Globus pallidus (tissue), 1 donor: Measurements from ENCODE around the gene UGT2B7.
"Not testable (repeated sequence)": the region's sequence is repeated elsewhere in the genome, so short reads cannot be mapped to it uniquely, and the experiment has no call there.

Source experiments
- DNase-seq: peaks from one replicate; pipeline ENCODE4 v3.0.0-alpha.2; 2015; ENCODE audit warnings: low spot score

The UGT2B7 gene

GRCh38 chr4:69088473-69088872, 7.8 kb upstream of the UGT2B7 start:
- DNase-seq: no peak

DNA sequence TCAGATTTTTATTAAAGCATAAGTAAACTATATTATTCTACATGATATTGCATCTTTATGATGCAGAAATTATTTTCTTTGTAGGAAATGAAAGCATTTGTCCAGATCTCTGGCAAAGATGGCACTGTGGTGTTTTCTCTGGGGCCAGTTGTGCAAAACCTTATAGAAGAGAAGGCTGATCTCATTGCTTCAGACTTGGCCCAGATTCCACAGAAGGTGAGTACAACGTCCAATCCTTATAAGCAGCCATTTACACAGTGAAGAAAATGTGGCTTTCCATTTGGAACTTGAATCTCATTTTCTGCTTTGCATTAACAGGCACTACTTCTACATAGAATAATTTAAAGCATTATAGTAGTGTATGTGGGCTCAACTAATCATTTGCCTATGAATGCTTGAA, 6.9 kb upstream of the UGT2B7 start:
- no peak for DNase-seq

GRCh38 chr4:69092190-69092589, 4.1 kb upstream of the UGT2B7 start:
- no peak for DNase-seq

DNA sequence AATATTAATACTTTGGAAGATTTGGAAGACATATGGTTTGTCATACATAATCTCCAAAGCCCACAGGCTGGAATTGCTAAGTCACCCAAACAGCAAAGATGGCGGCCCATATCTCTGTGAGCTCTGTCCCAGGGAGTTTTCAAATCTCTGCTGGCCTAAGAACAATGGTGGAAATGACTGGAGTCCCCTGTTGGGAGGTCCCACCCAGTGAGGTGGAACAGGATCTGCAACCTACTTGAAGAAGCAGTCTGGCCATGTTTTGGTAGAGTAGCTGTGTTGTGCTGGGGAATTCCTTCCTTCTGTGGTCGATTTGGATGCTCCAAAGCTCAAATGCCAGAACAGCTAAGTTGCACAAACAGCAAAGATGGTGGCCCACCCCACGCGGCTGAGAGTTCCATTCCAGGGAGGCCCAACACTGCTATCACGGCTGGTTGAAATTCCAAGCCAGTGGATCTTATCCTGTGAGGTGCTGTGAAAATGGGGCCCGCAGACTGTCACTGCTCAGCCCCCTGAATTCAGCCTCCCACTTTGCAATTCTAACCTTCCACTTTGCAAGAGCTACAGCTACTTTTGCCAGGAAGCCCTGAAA, 3.2 kb upstream of the UGT2B7 start:
- no peak for DNase-seq

DNA sequence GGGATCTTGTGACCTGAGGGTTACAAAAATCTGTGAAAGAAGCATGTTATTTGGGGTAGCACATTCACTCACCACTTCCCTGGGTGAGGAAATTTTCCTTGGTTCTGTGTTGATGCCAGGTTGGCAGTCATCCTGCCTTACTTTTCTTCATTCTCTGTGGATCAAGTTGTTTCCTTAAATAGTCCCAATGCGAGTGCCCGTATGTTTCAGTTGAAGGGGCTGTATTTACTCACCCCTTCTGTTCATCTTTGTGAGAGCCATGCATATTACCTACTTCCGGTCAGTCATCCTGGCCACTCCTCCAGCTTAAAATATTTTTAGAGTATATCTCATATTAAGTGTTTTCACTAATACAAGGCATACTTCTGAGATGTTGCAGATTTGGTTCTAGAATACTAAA, 2.6 kb upstream of the UGT2B7 start:
- no peak for DNase-seq

DNA sequence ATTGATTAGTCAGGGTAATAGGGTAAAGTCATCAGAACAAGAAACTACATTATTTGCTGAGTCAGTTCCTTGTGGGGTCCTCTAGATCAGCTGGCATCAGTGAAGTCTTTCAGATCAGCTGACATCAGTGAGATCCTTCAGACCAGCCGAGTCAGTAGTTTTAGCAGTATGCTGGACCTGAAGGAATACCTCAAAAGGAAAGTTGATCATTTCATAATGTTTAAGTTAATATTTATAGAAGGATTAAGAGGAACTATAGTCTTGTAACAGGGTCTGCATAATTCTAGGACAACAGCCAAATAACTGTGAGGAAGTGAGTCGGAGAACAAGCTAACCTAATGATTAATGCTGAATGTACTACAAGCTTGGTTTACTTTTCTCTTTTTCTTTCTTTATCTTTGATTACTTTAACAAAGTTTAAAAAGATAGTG, 958 bp upstream of the UGT2B7 start:
- DNase-seq: no peak

- DNase-seq: no peak
Observed at GRCh38 chr4:69096810-69097209, 536 bp downstream of the UGT2B7 start.

DNA sequence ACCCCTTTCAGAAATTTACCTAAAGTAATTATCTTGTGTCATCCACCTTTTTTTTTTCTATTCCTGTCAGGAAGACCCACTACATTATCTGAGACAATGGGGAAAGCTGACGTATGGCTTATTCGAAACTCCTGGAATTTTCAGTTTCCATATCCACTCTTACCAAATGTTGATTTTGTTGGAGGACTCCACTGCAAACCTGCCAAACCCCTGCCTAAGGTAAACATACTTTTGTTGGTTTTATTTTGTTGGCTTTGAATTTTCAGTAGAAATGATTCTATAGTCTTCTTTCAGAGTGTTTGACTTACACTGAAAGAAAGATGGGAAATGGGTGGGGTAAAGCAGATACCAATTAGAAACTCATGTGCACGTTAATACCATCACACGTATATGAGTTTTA, 2.2 kb downstream of the UGT2B7 start:
- DNase-seq: no peak

- DNase-seq: no peak
Observed at GRCh38 chr4:69099910-69100309, 3.6 kb downstream of the UGT2B7 start.

- not testable (repeated sequence) for DNase-seq
Observed at GRCh38 chr4:69102668-69103067, 6.4 kb downstream of the UGT2B7 start.

- no peak for DNase-seq
Observed at GRCh38 chr4:69104719-69105275, 8.5 kb downstream of the UGT2B7 start.

DNA sequence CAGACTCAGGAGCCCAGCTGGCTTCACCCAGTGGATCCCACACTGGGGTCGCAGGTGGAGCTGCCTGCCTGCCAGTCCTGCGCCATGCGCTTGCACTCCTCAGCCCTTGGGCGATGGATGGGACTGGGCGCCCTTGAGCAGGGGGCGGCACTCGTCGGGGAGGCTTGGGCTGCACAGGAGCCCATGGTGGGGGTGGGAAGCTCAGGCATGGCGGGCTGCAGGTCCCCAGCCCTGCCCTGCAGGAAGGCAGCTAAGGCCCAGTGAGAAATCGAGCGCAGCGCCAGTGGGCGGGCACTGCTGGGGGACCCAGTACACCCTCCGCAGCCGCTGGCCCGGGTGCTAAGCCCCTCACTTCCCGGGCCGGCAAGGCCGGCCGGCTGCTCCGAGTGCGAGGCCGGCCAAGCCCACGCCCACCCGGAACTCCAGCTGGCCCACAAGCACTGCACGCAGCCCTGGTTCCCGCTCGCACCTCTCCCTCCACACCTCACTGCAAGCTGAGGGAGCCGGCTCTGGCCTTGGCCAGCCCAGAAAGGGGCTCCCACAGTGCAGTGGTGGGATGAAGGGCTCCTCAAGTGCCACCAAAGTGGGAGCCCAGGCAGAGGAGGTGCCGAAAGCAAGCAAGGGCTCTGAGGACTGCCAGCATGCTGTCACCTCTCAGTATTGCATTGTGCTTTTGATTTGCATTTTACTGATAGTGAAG, 19.0 kb downstream of the UGT2B7 start:
- DNase-seq: not testable (repeated sequence)

GRCh38 chr4:69115851-69116213, 19.6 kb downstream of the UGT2B7 start:
- no peak for DNase-seq

DNA sequence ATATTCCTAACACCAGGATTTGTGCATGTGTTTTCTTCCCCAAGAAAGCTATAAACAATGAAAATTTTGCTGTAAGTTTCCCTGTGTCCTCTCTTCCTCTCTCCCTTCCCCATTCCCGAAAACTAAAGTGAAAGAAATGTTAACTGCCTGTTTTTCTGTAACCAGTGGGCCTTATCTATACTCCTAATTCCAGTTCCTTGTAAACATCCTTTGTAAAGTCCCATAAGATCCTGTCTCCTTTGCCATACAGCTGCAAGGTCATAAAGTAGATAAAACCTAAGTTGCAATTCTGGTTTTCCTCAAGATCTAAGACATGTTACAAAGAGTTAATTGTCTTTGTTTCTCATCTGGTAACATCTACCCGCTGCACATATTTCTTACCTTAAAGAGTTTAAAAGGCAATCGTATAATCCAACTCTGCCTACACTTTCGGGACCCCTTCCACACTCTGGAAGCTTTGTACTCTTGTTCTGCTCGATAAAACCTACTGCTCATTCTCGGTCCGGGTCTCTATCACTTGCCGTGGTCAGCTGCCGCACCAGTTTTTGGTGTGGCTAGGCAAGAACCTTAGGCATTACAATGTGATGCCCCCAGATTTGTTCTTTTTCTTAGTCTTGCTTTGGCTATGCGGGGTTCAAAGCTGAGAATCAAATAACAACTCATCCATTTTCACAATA, 20.5 kb downstream of the UGT2B7 start:
- DNase-seq: no peak

GRCh38 chr4:69120870-69121269, 24.6 kb downstream of the UGT2B7 start:
- no peak for DNase-seq

DNA sequence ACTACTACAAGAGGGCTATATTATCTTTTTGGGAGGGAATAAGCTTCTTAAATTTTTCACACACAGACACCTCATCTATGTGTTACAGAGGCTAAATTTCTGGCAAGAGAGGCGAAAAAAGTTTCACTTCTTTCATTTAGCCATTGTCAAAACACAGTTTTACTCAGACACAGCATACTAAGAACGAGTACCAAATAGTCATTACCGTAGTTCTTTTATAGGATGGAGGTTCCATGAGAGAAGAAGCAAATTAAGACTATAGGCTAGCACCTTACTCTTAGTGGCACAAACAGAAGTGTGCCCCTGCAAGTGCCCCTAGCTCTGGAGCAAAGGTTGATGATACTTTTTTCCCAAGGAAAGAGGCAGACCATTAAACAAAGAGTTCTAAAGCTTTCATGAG, 26.2 kb downstream of the UGT2B7 start:
- DNase-seq: no peak

- no peak for DNase-seq
Observed at GRCh38 chr4:69124941-69125340, 28.7 kb downstream of the UGT2B7 start.

GRCh38 chr4:69126024-69126423, 29.8 kb downstream of the UGT2B7 start:
- DNase-seq: no peak

GRCh38 chr4:69133993-69134392, 37.7 kb downstream of the UGT2B7 start:
- no peak for DNase-seq

- DNase-seq: no peak
Observed at GRCh38 chr4:69134471-69134870, 38.2 kb downstream of the UGT2B7 start.

GRCh38 chr4:69141320-69141719, 45.0 kb downstream of the UGT2B7 start:
- no peak for DNase-seq

- DNase-seq: no peak
Observed at GRCh38 chr4:69147334-69147733, 51.1 kb downstream of the UGT2B7 start.

DNA sequence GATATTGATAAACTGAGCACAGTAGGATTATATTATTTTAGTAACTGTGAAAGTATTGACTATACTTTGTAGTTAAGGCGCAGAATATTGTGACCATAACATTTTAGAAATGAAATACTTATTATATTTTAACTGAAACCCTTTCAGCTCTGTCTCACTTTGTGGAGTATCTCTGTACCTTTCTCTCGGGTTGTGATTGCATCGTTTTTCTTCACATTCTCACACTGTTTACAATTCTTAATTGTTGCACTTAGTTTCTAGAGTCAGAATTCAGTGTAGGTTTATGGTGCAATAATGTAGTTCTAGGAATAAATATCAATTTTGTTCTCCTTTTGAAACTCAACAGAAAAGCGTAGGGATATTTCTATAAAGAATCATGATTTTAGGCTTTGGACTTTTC, 57.7 kb downstream of the UGT2B7 start:
- DNase-seq: no peak
